Smooth muscle cell (in vitro differentiated cells): ENCODE results near the gene GLIPR2. TPM values are rescaled to one million over a fixed set of nuclear protein-coding genes. Genes with fewer than 3 reads are reported as not detected.

Experiments used
- DNase-seq: peaks from one replicate; lab custom pipeline; 2025; ENCODE audit not compliant: unreplicated experiment; lab: John Stamatoyannopoulos, UW
- H2AFZ ChIP-seq: fragments of 200-600 bp; sonication (generic); 2 replicates; pipeline ENCODE4 v1.6.0; 2016; ENCODE audit warnings: antibody characterized with exemption, low read depth, mild to moderate bottlenecking
- H3F3A ChIP-seq: fragments of 200-600 bp; sonication (generic); 2 replicates; pipeline ENCODE4 v1.6.0; 2017; ENCODE audit warnings: antibody characterized with exemption, low read depth
- H3K27ac ChIP-seq: fragments of 200-600 bp; sonication (generic); 2 replicates; pipeline ENCODE4 v1.5.1; 2016; ENCODE audit warnings: low read depth, mild to moderate bottlenecking
- H3K27me3 ChIP-seq: fragments of 200-600 bp; sonication (generic); 2 replicates; pipeline ENCODE4 v1.6.1; 2016; ENCODE audit warnings: low read depth, mild to moderate bottlenecking
- H3K36me3 ChIP-seq: fragments of 200-600 bp; sonication (generic); 2 replicates; pipeline ENCODE4 v1.5.1; 2016; ENCODE audit warnings: low read depth
- H3K4me1 ChIP-seq: fragments of 200-600 bp; sonication (generic); 2 replicates; pipeline ENCODE4 v1.5.1; 2016; ENCODE audit warnings: low read depth
- H3K4me2 ChIP-seq: fragments of 200-600 bp; sonication (generic); 2 replicates; pipeline ENCODE4 v1.6.0; 2016; ENCODE audit warnings: mild to moderate bottlenecking
- H3K4me3 ChIP-seq: fragments of 200-600 bp; sonication (generic); 2 replicates; pipeline ENCODE4 v1.5.1; 2016; ENCODE audit warnings: mild to moderate bottlenecking
- H3K79me2 ChIP-seq: fragments of 200-600 bp; sonication (generic); 2 replicates; pipeline ENCODE4 v1.6.0; 2016; ENCODE audit warnings: low read depth, mild to moderate bottlenecking
- H3K9ac ChIP-seq: fragments of 200-600 bp; sonication (generic); 2 replicates; pipeline ENCODE4 v1.6.0; 2016; ENCODE audit warnings: low read depth
- H3K9me3 ChIP-seq: fragments of 200-600 bp; sonication (generic); replicated peaks from 2 replicates; pipeline ENCODE4 v1.5.1; 2016; ENCODE audit warnings: low read depth
- H4K20me1 ChIP-seq: fragments of 200-600 bp; sonication (generic); 2 replicates; pipeline ENCODE4 v1.6.0; 2016; ENCODE audit warnings: low read depth
- CTCF ChIP-seq: fragments of 200-600 bp; sonication (generic); IDR thresholded peaks from 2 replicates; pipeline ENCODE4 v1.5.1; 2017; ENCODE audit warnings: borderline replicate concordance, mild to moderate bottlenecking, antibody characterized with exemption; ENCODE audit not compliant: insufficient read depth, poor library complexity, severe bottlenecking
- WGBS: methylation state at CpG from one replicate; pipeline ENCODE4 v1.1.7; 2016; ENCODE audit warnings: low lambda C conversion rate; 5-methylcytosine and 5-hydroxymethylcytosine counted together
- polyA plus RNA-seq: library from polyadenylated mRNA; unstranded; fragments of >200 nt; fragmentation: Nextera tagmentation; extraction: Ambion mirVana; gene quantifications from 2 replicates; pipeline ENCODE4 v1.2.1, GENCODE V29; 2016
- total RNA-seq: library from RNA; depleted of rRNA; stranded (reverse); fragments of >200 nt; gene quantifications from 2 replicates; pipeline ENCODE4 v1.2.3, GENCODE V29; 2014

Gene GLIPR2
- total and polyA plus RNA-seq, 2 experiments from 2014 or later = 30.7 to 121 TPM

GRCh38 chr9:36126016-36126730 is 10.4 kb upstream of the GLIPR2 start:
- Histone ChIP-seq H3K4me3 (no peak overlapping the region), H3K36me3 (peaks cover 14% of the 10 kb centered on the region), H4K20me1 (no peaks in the 10 kb centered on the region), H3F3A (no peaks in the 10 kb centered on the region), H3K27ac (no peak overlapping the region), H3K9ac (no peak overlapping the region), H3K4me1 (no peaks in the 10 kb centered on the region), H3K27me3 (no peaks in the 10 kb centered on the region), H3K9me3 (no peaks in the 10 kb centered on the region), H3K4me2 (no peak overlapping the region), H2AFZ (no peak overlapping the region), H3K79me2 (no peaks in the 10 kb centered on the region)
- WGBS = 68% methylated on average over 7 of the region's 7 CpGs
- no peak for TF ChIP-seq CTCF
- no peak for DNase-seq

- 92% methylated on average over 5 of the region's 5 CpGs for WGBS
- TF ChIP-seq CTCF = no peak
Measured at GRCh38 chr9:36127652-36128244, 8.8 kb upstream of the GLIPR2 start.

GRCh38 chr9:36128349-36128748 is 8.2 kb upstream of the GLIPR2 start:
- Histone ChIP-seq H3K27ac (no peak overlapping the region), H3K4me1 (no peaks in the 10 kb centered on the region), H2AFZ (no peak overlapping the region), H3K4me3 (no peak overlapping the region), H3K79me2 (no peaks in the 10 kb centered on the region), H3K9ac (no peak overlapping the region), H3K27me3 (no peaks in the 10 kb centered on the region), H3F3A (no peaks in the 10 kb centered on the region), H3K4me2 (no peak overlapping the region), H3K9me3 (no peaks in the 10 kb centered on the region), H3K36me3 (peaks cover 7% of the 10 kb centered on the region), H4K20me1 (no peaks in the 10 kb centered on the region)
- no peak for TF ChIP-seq CTCF
- 78% methylated on average over 8 of the region's 8 CpGs for WGBS
- DNase-seq = no peak

More at GRCh38 chr9:36127652-36128244, 8.8 kb upstream of the GLIPR2 start:
- Histone ChIP-seq H3K9ac (no peak overlapping the region), H4K20me1 (no peaks in the 10 kb centered on the region), H3F3A (no peaks in the 10 kb centered on the region), H3K79me2 (no peaks in the 10 kb centered on the region), H3K27me3 (no peaks in the 10 kb centered on the region), H3K4me1 (no peaks in the 10 kb centered on the region), H3K4me3 (no peak overlapping the region), H3K36me3 (peaks cover 13% of the 10 kb centered on the region), H2AFZ (no peak overlapping the region), H3K27ac (no peak overlapping the region), H3K4me2 (no peak overlapping the region), H3K9me3 (no peaks in the 10 kb centered on the region)
- DNase-seq = no peak
